GM18520 (cell line): ENCODE data around the gene RGS17.
"Not testable (repeated sequence)": the region's sequence is repeated elsewhere in the genome, so short reads cannot be mapped to it uniquely, and the experiment has no call there.

Experiments used
- ATAC-seq: cut with Tn5 transposase; IDR thresholded peaks from one replicate; pipeline ENCODE4 v1.9.1; 2021; ENCODE audit not compliant: unreplicated experiment

The RGS17 gene

GRCh38 chr6:153131037-153131981 lies at the start of gene RGS17:
TSS of gene RGS17 (minus strand) at chr6:153131282. CDS start at chr6:153044018, 87,264 bp downstream.
- no peak for ATAC-seq

GRCh38 chr6:153172815-153173214 lies 41.7 kb upstream of the RGS17 start:
- no peak for ATAC-seq

GRCh38 chr6:153170511-153170910 lies 39.4 kb upstream of the RGS17 start:
- ATAC-seq, result no peak

GRCh38 chr6:153167907-153168306 lies 36.8 kb upstream of the RGS17 start:
- no peak for ATAC-seq

- ATAC-seq, result no peak
These were observed 36.2 kb upstream of the RGS17 start for GRCh38 chr6:153167061-153167891.

- ATAC-seq, result no peak
These were observed 31.6 kb upstream of the RGS17 start for GRCh38 chr6:153162646-153163045.

- ATAC-seq, result no peak
These were observed 31.1 kb upstream of the RGS17 start for GRCh38 chr6:153162172-153162571.

- no peak for ATAC-seq
These were observed 29.1 kb upstream of the RGS17 start for GRCh38 chr6:153160221-153160620.

- ATAC-seq, result no peak
These were observed 19.8 kb upstream of the RGS17 start for GRCh38 chr6:153150752-153151440.

GRCh38 chr6:153150371-153150751 lies 19.3 kb upstream of the RGS17 start:
- ATAC-seq, result no peak

GRCh38 chr6:153149891-153150290 lies 18.8 kb upstream of the RGS17 start:
- ATAC-seq, result no peak

- ATAC-seq, result no peak
These were observed 15.3 kb upstream of the RGS17 start for GRCh38 chr6:153146413-153146812.

- no peak for ATAC-seq
These were observed 14.5 kb upstream of the RGS17 start for GRCh38 chr6:153145591-153145990.

GRCh38 chr6:153143200-153143599 lies 12.1 kb upstream of the RGS17 start:
- no peak for ATAC-seq

GRCh38 chr6:153140299-153140698 lies 9.2 kb upstream of the RGS17 start:
- ATAC-seq, result no peak

GRCh38 chr6:153138930-153139329 lies 7.8 kb upstream of the RGS17 start:
- no peak for ATAC-seq

- no peak for ATAC-seq
These were observed 4.6 kb upstream of the RGS17 start for GRCh38 chr6:153135681-153136080.

- ATAC-seq, result not testable (repeated sequence)
These were observed 2.6 kb upstream of the RGS17 start for GRCh38 chr6:153133667-153134066.

- ATAC-seq, result no peak
These were observed 506 bp downstream of the RGS17 start for GRCh38 chr6:153130515-153131036.

- ATAC-seq, result no peak
These were observed 1.1 kb downstream of the RGS17 start for GRCh38 chr6:153129873-153130514.

- no peak for ATAC-seq
These were observed 4.9 kb downstream of the RGS17 start for GRCh38 chr6:153126218-153126617.
